Measurements from ENCODE around the gene NRF1.

NRF1 gene

DNA sequence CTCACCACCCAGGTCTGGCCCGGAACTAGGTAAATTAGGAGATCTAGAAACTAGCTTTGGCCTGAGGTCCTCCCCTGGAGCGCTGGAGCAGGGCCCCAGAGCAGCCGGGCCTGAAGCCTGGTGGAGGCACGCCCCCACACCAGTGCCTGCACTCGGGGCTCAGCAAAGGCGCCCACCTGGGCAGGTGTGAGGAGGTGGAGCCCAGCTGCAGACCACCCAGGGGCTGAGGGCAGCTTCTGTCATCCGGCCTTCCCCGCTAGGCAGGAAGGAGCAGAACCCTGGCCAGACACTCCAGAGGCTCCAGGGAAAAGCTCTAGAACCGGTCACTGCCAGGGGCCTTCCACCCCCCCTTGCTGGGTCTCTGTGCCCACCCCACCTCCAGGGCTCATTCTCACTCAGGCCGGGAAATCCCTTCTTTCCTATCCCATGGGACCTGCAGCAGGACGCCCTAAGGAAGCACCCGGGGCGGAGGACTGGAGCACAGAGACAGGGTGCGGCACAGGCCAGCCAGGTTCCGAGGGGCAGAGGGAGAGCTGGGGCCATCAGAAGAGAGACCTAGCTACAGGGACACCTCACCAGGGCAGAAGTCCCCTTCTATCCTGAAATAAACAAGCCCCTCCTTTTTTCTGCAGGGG, 161.2 kb downstream of the NRF1 start:
- DNase-seq, result no peak

DNA sequence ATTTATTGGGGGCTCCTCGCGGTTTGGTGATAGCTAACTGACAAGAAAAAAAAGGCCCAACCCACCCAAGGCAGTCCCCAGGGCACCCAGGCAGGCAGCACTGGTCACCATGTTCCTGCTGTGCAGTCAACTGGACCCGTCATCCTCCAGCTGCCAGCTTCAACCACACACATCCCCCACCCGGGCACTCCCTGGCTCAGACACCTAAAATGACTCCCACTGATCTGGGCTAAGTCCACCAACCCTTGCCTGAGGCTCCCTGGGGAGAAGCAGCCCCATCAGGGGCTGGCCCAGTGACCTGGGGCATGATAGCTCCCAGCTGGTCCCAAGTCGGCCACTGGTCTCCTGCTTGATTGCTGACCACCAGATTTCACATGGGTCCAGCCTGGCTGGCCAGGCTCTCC, 161.8 kb downstream of the NRF1 start:
- DNase-seq, result no peak

DNA sequence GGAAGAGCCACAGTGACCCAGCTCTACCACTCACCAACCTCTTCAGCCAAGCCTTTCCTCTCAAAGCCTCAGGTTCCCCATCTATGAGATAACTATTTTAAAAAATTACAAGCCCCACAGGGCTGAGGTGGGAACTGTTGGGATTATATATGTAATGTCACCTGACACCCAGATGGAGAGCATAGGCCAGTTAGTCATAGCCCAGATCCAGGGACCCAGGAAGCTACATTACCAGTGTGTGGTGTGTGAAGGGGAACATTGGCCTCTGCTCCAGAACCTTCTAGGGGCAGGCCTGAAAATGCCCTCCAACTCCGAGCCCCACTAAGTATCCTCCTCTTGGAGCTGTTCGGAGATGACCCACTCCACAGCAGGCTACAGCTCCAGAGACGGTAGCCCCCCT, 162.4 kb downstream of the NRF1 start:
- DNase-seq, result no peak

DNA sequence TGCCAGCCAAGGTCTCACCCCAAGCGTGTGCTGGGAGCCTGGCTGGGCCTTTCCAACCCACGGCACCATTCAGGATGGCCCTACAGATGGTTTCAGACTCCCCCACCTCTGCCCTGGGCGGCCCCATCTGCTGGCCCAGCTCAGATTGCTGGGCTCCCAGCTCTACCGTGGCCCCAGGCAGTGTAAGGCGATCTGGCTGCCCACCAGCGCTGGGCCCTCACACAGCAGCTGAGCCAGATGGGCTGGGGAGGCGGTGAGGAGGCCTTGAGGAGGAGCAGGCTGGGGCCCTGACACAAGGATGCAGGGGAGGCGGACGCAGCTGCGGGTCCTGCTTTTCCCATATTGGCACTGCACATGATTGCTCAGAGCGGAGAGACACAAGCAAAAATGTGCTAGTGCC, 162.8 kb downstream of the NRF1 start:
- no peak for DNase-seq

DNA sequence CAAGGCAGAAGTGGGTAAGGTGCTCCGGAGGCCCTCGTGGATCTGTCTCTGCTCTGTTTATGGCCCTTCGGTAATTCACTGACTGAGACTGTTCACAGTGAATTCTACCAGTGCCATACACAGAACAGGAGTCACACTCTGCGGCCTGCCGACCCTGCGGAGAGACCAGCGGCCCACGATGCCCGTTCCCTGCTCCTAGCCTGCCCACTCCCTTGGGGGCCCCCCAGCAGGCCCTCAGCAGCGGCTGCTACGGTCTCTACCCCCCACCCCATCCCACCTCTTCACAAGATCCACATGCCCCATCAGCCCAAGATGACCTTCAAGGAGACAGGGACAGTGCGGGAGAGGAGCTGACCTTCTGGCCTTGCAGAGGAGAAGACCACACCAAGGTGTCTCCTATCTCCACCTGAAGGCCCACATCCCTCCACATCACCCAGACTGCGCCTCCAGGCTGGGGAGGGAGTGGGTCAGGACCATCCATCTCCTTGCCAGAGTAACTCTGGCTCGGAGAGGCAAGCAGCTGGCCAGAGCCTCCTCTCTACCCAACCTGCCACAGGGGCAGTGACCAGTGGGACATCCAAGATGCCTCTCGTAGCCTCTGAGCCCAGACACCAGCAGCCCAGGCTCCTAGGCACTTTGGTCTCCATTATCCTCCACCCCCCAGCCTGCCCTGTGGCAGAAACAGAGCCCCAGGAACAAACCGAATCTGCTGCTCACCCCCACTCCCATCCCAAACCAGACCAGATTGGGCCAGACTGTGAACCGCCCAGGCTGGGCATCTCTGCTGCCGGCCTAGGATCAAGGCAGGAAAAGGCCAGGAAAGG, 163.6 kb downstream of the NRF1 start:
- no peak for DNase-seq

DNA sequence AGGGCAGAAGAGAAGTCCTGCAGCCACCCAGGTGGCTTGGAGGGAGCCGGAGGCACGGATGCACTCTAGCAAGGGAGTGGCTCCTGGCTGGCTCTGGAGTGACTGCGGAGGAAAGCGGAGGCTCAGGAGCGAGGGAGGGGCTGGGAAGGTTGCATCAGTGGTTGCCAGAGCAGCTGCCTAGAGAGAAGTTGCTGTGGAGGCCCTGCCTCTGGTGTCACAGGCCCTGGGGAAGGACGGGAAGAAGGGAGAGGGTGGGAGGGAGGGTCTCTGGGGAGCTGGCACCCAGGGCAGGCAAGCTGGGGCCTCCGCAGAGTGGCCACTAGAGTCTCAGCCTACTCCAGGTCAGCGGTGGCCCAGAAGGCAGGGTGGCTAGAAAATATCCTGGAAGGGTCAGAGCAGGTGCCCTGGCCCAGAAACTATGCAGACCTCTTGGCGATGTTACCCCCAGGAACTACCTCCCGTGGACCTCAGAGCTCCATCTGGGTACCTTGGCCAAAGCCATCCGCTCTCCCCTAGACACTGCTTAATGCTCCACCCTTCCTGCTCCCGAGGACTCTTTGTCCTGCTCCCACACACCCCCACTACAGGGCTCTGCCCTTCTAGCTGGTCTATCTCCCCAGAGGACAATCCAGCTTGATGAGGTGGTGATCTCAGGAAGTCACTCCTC, 164.3 kb downstream of the NRF1 start:
- DNase-seq, result no peak

DNA sequence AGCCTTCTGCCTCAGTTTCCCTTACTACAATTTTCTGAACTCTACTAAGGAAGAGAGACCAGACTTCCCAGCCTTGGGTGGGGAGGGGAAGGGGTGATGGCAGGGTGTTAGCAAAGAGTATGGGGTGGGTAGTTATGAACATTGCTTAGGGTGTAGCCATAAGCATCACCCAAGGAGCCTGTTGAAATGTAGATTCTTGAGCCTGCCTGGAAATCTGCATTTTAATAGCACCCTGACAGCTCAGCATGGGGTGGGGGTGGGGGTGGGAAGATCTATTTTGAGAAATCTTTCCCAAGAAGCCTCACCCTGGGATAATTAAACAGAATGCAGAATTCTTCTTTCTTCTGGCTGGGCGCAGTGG, 164.8 kb downstream of the NRF1 start:
- DNase-seq, result no peak

DNA sequence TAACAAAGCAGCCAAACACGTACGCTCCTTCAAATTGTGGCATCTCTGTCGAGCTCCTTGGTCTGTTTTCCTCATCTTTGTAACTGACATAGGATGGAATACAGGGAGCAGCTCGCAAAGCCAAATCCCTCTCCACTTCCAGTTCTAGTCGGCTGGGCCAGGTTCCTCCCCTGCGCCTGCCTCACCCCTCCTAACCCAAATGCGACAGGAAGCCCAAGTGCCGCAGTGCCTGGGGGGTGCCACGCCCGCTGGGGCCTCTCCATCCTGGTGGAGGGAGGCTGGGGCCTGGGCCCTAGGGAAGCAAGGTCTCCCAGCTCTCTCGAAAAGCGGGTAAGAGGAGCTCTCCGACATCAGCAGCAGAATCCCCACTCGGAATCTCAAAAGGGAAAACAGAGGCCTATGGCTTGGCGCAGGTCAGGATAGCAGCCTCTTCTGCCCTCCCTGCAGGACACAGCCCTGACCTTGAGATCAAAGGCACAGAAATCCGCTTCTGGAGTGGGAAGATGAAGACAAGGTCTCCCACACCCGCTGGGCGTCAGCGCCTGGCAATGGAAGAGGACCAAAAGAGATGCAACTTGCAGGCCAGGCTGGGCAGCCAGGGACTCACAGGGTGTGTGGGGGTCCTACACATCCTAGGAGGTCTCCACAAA, 165.8 kb downstream of the NRF1 start:
- DNase-seq, result no peak

DNA sequence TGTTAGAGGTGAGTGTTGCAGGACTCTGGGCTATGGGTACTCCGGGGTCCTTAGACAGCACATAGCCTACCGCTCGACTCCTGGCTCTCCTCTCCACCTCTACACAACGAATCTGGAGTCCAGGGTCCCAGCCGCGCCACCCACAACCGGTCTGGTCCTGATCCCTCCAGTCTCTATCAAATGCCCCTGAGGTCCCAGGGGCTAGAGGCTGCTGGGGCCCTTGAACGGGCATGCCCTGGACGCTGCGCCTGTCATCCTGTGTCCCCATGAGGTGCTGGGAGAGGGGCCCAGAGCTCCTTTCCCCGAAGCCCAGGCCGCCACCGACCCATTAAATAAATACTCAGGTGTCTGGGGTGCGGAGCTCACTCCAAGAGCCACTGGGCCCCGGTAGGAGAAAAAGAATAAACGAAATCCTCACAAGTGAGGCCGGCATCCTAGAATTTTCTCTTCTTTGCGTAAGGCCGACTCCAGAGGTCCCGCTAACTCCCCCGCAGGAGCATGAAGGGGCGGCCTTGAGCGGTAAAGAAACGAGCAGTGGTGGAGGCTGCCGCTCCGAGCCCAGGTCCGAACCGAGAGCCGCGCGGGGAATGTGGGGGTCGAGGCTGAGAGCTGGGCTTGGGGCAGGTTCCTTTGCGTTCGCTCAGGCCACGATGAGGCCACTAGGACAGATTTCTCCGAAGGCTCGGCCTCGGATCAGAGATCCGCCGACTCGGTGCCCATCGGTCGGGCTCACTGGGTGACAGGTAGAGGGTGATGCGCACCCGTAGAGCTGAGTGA, 166.7 kb downstream of the NRF1 start:
- no peak for DNase-seq

DNA sequence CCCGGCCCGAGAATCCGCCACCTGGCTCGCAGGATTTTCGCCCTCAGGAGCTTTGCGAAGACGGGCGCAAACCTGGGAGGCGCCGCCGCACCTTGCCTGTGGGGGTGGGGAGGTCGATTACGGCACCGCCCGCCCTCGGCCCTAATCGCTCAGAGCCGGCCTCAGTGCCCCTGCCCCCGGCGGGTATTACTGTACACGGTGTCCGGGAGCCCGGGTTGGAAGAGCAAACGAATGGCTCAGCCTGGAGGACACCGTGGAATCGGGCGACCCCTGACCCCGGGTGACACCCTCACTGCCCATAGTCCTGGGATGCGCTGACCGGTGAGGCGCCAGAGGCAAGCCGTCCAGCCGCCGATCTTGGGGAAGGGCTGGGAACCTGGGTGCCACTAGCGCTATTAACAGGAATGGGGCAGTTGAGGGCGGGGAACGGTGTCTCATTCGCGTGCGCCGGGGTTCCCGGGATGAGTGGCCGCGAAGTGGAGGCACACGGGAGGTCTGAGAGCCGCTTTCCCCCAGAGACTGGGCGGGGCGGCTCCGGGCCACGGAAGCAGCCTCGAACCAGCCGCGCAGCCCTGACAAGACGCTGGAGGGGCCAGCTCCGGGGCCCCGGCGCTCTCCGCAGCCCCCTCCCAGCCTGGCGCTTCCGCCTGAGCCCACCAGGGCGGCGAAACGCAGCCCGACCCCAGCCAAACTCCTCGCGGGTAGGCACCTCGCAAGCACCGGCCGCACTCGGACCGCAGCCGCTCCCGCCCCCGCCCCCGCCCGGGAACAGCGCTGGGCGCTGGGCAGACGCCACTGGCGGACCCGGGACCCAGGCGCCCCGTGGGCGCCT, 167.5 kb downstream of the NRF1 start:
- peak in 1 of 2 experiments; percentile 24 for DNase-seq

DNA sequence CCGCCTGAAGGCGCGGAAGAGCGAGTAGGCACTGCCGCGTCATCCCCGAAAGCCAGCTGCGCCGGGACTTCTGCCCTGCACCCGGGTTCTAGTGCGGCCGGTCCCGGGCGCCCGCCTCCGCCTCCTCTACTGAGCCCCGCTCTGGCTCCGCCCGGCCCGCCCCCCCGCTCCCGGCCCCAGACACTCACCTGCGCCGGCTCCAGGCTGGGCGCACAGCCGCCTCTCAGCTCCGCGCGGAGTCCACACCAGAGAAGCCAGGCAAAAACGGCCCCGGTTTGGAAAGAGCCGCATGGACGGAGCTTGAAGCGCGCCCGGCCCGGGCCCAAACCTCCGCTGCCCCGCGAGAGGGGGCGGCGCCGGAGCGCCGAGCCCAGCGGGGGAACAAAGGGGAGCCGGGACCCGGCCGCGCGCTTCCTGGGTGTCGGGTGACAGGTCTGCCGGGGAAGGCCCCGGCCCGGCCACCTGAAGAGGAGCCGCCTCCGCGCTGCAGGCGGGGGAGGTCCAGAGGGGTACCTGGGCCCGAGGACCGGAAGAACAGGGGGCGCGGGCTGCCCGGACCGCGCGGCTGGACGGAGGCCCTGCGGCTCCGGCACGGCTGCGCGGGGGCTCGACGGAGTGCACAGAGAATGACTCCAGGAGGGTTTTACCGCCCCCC, 168.2 kb downstream of the NRF1 start:
- DNase-seq, result peak; percentile 63 to 95

DNA sequence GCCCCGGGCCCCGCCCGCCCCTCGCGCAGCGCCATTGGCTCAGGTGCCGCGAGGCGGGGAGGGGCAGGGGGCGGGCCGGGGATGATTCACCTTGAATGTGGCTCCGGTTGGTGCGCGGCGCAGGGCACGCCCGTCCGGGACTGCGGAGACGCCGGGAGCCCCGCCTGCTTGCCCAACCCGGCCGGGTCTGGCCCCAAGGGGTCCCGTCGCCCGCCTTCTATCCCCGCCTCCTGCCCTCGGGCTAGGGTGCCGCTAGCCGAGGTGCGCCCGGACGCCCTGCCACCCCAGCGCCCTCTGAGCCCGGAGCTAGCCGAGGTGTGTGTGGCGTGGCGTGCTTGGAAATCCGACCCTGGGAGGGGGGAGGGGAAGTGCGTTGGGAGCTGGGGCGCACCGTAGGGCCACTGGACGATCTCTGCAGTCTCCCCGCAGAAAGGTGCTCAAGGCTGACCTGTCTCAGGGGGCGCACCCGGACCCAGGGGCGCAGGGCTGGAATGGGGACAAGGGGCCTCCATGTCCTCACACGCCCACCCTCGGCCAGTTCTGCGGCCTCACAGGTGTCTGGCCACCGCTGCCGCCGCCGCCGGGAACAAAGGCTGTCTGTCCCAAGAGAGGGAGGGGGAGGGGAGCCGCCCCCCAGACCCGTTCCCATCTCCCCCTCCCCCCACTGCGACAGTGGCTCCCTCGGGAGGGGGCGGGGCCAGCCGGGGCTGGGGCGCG, 168.9 kb downstream of the NRF1 start:
- DNase-seq, result peak; percentile 95

DNA sequence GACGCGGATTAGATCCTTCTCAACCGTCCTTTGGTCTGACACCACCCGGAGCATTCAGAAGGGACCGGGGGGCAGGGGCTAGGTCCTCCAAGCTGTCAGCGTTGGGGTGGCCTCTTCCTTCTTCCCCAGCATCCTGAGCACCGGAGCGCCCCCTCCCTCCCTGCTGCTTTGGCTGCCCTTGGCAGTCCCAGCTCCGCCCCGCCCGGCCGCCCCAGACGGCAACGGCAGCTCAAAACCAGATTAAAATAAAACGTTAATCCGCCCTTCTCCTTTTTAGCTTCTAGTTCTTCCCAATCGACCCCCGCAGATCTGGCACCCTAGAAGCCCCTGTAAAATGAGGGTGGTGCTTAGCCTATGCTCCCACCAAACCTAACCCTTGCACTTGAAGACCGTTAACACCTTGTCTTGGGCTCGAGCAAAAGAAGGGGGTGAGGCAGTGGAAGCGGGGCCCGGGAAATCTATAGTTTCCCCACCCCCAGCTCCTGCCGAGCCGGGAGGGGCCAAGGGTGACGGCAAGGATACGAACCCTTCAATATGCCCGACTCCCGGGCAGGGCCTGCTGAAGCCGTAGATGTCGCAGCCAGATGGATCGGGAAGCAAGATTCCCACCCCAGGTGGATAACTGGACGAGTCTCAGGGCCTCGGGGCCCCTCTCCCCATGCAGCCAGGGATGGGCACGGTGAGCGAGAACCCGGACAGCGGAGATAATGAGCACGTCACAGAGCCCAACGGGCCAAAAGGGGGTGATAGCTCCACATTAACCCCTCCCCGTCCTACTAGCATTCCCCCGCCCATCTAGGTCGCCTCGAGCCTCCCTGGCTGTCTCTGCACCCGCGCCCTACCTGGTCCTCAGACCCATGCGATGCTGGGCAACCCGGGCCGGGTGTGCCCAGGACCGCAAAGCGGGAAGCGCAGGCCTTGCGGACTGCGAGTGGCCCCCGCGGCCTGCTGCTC, 169.7 kb downstream of the NRF1 start:
- DNase-seq, result peak in 1 of 2 experiments; percentile 66

DNA sequence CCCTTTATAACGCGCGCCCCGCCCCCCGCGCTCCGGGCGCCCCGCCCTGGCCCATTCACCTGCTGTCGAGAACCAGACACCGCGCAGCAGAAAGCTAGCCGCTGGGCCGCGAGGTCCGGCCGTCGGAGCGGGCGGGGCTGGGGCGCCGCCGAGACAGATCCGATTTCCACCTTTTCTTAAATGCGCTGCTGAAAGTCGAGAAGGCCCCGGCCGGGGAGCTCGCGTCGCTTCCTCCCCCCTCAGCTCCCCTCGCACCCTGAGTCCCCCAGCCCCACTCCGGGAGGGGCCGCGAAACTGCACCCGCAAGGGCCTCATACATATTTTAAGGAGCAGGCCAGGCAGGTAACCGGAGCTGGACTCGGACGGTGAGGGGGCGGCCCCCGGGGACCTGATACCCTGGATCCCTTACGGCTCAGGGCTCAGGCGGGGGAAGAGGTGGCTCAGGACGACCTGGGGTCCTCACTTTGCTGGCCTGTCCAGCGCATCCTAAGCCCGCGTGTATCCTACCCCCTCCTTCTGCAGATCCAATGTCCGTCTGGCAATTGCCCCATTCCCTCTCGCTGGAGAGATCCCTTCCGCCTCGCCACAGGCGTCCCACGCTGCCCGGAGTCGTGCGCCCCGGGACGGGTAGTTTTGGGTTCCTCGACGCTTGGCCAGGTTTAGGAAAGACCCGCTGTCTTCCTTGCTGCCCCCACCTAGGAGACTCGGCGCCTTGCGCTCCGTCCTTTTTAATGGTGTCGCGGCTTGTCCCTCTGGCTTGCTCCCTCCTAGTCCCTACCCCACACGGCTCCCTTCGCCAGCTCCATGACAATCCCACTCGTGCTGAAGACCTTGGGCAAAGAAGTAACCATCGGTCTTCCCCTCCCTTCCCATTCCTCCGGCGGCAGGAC, 170.7 kb downstream of the NRF1 start:
- DNase-seq, result peak; percentile 27 to 66

DNA sequence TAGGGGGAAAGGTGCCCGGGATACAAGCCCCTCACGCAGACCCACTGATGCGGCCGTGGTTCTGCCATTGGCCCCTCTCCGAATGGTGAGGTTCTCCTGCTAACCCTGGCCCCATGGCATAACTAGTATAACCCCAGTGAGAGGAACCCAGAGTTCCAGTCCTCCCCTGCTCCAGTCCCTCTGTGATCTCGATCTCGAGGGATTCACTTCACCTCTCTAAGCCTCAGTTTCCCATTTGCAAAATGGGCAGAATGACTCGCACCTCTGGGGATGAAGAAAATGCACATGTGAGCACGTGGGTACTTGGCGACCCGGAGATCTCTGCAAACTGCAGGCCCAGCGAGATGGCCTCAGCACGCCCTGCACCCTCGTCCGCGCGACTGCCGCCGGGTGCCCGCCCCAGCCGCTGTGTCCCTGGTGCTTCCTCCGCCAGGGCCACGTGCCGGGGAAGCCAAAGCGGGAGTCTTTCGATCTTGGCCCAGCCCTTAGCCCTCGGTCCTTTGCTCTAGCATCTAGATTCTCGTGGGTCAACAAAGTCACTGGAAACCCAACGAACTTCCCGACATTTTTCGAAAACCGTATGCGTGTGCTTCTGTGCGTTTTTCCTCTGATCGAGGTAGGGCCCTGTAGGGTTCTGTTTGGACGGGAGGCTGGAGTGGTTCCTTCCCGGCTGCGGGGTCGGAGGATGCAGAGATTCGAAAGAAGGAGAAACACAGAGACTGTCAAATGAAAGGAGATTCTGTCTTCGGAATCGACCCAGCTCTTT, 171.5 kb downstream of the NRF1 start:
- DNase-seq, result no peak

DNA sequence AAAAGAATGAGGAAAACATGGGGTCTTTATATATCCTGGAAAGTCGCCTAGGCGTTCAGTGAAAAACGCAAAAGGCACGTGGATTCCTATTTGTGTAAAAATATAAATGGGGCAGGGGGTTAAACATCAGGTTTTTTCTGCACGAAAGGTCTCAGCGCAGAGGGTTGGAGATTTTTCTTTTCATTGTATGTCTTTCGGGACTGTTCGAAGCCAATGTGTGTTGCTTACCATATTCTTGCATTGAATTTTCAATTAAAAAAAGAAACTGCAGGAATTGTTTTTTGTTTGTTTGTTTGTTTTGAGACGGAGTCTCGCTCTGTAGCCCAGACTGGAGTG, 172.0 kb downstream of the NRF1 start:
- no peak for DNase-seq

DNA sequence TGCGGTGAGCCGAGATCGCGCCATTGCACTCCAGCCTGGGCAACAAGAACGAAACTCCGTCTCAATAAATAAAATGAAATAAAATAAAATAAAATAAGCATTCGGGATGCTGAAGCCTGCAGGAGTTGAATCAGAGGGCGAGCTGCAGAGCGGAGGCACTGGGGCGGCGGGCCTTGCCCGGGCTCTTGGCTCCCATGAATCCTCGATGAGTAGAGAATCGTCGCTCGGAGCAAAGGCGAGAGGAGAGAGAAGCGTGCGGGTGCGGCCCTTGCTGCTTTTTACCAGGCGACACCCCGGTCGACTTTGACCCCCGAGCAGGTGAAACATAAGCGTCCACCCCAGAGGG, 172.9 kb downstream of the NRF1 start:
- DNase-seq, result no peak

Measured in NCI-H187 (cell line).